Erythroblast (primary cell): ENCODE data around the gene ESPN.

Experiments used
- GATA1 ChIP-seq: IDR thresholded peaks from 2 replicates; pipeline ENCODE4 v1.6.1; 2011; ENCODE audit warnings: low read depth, mild to moderate bottlenecking, control low read depth, low read length, moderate library complexity
- POLR2A ChIP-seq: IDR thresholded peaks from 2 replicates; pipeline ENCODE4 v1.6.1; 2011; ENCODE audit warnings: mild to moderate bottlenecking, low read length

- no peak for TF ChIP-seq POLR2A
- TF ChIP-seq GATA1, result no peak
These were observed 1.1 kb downstream of the ESPN start for GRCh38 chr1:6425658-6426057.
